SK-N-MC (cell line): ENCODE results near the gene ZNF207.
"Not testable (repeated sequence)": the region's sequence is repeated elsewhere in the genome, so short reads cannot be mapped to it uniquely, and the experiment has no call there.

ENCODE experiments used
- DNase-seq: peaks from one replicate; pipeline ENCODE4 v3.0.0-alpha.2; 2011; ENCODE audit warnings: low read depth, low spot score
- H3K27ac ChIP-seq: fragments of 200-600 bp; sonication (generic); 2 replicates; pipeline ENCODE4 v1.5.1; 2016; ENCODE audit warnings: mixed run types
- H3K36me3 ChIP-seq: fragments of 200-600 bp; sonication (generic); 2 replicates; pipeline ENCODE4 v1.6.1; 2017; ENCODE audit warnings: antibody characterized with exemption, low read length, mixed read lengths; ENCODE audit not compliant: insufficient read depth
- H3K4me3 ChIP-seq: fragments of 200-600 bp; sonication (generic); 2 replicates; pipeline ENCODE4 v1.5.1; 2016
- H3K9ac ChIP-seq: fragments of 200-600 bp; sonication (generic); 2 replicates; pipeline ENCODE4 v1.8.0; 2017; ENCODE audit warnings: mixed run types, mixed read lengths; ENCODE audit not compliant: insufficient read length
- H3K9me3 ChIP-seq: fragments of 200-600 bp; sonication (generic); 2 replicates; pipeline ENCODE4 v1.6.1; 2017; ENCODE audit warnings: low read depth, mild to moderate bottlenecking, antibody characterized with exemption, low read length, moderate library complexity, mixed read lengths
- EZH2 ChIP-seq: fragments of 200-600 bp; sonication (generic); IDR thresholded peaks from one replicate; pipeline ENCODE4 v1.6.1; 2017; ENCODE audit warnings: antibody characterized with exemption
- FOXP2 ChIP-seq: optimal IDR thresholded peaks from 2 replicates; pipeline ENCODE3; 2011; ENCODE audit warnings: mild to moderate bottlenecking, moderate library complexity; ENCODE audit not compliant: insufficient read depth; ENCODE audit errors: extremely low read length, control extremely low read depth
- POLR2AphosphoS5 ChIP-seq: IDR thresholded peaks from 2 replicates; pipeline ENCODE4 v1.6.1; 2012; ENCODE audit warnings: mild to moderate bottlenecking, low read depth, low read length, borderline replicate concordance

The ZNF207 gene

GRCh38 chr17:32315171-32315570, 34.8 kb upstream of the ZNF207 start:
- H3K9ac ChIP-seq: no peak overlapping the region
- no peaks in the 10 kb centered on the region for H3K9me3 ChIP-seq
- DNase-seq: no peak
- no peaks in the 10 kb centered on the region for H3K36me3 ChIP-seq
- TF ChIP-seq FOXP2 (no peak), POLR2AphosphoS5 (no peak), EZH2 (no peak)
- H3K4me3 ChIP-seq: no peak overlapping the region
- no peak overlapping the region for H3K27ac ChIP-seq

- not testable (repeated sequence) for H3K9me3 ChIP-seq, DNase-seq, H3K27ac ChIP-seq, H3K4me3 ChIP-seq, H3K36me3 ChIP-seq, H3K9ac ChIP-seq
These were observed 33.3 kb upstream of the ZNF207 start for GRCh38 chr17:32316653-32317052.

DNA sequence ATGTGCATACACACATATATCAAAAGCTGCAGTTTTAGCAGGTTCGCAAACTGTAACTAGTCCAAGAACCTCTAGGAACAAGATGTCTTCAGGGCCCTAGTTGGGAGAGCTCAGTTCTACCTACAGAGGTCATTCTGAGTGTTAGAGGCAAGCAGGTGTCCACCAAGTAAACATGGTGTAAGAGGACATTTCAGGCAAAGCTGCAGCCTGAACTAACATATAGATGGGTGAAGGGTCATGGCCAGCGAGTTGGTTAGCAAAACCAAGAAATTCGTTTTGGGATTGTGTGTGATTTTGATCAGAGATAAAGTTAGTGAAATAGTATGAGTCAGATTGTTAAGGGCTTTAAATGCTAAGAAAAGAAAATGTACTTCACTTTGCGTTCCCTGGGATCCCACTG, 32.6 kb upstream of the ZNF207 start:
- TF ChIP-seq POLR2AphosphoS5 (no peak), FOXP2 (no peak), EZH2 (no peak)

DNA sequence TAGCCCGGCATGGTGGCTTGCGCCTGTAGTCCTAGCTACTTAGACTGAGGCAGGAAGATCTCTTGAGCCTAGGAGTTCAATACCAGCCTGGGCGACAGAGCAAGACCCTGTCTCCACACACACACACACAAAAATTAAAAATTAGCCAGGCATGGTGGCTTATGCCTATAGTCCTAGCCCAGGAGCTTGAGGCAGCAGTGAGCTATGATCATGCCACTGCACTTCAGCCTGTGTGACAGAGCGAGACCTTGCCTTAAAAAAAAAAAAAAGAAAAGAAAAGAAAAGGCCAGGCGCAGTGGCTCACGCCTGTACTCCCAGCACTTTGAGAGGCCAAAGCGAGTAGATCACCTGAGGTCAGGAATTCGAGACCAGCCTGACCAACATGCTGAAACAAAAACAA, 31.9 kb upstream of the ZNF207 start:
- DNase-seq: no peak
- Histone ChIP-seq H3K9ac (no peak overlapping the region), H3K9me3 (no peaks in the 10 kb centered on the region), H3K36me3 (no peaks in the 10 kb centered on the region), H3K4me3 (no peak overlapping the region), H3K27ac (no peak overlapping the region)
- TF ChIP-seq POLR2AphosphoS5: no peak
- no peak for TF ChIP-seq FOXP2
- TF ChIP-seq EZH2: no peak

More for the DNA sequence above, 32.6 kb upstream of the ZNF207 start:
- no peak overlapping the region for H3K9ac ChIP-seq
- H3K9me3 ChIP-seq: no peaks in the 10 kb centered on the region
- H3K36me3 ChIP-seq: no peaks in the 10 kb centered on the region
- DNase-seq: no peak
- no peak overlapping the region for H3K27ac ChIP-seq
- no peak overlapping the region for H3K4me3 ChIP-seq

DNA sequence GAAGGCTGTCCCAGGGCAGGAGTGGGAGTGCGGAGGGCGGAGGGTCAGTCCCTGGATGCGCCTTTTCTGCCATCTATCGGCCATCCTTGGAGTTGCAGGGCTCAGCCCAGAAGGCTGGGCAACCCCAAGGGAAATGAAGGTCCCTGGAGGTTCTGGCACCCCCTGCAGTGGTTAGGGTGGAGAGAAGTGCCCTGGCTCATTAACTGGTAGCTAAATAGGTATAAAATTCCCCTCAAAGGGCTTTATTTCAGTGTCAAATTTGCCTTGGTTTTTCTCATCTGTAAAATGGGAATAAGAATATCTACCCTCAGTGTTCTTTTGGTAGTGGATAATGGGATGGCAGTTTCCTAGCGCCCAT, 30.4 kb upstream of the ZNF207 start:
- no peak overlapping the region for H3K27ac ChIP-seq
- H3K9me3 ChIP-seq: no peaks in the 10 kb centered on the region
- H3K36me3 ChIP-seq: no peaks in the 10 kb centered on the region
- H3K4me3 ChIP-seq: no peak overlapping the region
- TF ChIP-seq EZH2 (no peak), POLR2AphosphoS5 (no peak)
- H3K9ac ChIP-seq: no peak overlapping the region
- no peak for DNase-seq

DNA sequence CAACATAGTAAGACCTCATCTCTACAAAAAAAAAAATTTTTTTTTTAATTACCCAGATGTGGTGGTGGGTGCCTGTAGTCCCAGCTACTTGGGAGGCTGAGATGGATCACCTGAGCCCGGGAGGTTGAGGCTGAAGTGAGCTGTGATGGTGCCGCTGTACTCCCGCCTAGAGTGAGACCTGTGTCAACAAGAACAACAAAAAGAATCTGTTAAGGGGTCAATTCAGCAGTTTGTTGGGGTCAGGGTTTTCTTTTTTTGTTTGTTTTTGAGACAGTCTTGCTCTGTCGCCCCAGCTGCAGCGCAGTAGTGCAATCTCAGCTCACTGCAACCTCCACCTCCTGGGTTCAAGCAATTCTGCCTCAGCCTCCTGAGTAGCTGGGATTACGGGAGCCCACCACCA, 29.9 kb upstream of the ZNF207 start:
- not testable (repeated sequence) for H3K4me3 ChIP-seq, DNase-seq, H3K27ac ChIP-seq, H3K36me3 ChIP-seq, H3K9me3 ChIP-seq, H3K9ac ChIP-seq

DNA sequence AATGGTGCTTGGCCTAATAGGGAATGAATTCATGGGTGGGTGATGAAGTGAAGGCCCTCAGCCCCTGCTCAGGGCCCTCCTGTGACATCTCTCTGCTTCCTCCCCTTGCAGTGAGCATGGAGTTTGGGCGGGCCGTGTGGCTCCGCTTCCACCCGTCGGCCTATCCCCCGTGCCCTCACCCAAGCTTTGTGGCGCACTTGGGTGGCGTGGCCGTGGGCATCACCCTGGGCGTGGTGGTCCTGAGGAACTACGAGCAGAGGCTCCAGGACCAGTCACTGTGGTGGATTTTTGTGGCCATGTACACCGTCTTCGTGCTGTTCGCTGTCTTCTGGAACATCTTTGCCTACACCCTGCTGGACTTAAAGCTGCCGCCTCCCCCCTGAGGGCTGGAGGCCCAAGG, 29.1 kb upstream of the ZNF207 start:
- DNase-seq: no peak
- Histone ChIP-seq H3K9ac (no peak overlapping the region), H3K9me3 (no peaks in the 10 kb centered on the region), H3K27ac (no peak overlapping the region), H3K4me3 (no peak overlapping the region), H3K36me3 (no peaks in the 10 kb centered on the region)
- no peak for TF ChIP-seq FOXP2
- TF ChIP-seq POLR2AphosphoS5: no peak
- no peak for TF ChIP-seq EZH2

- Histone ChIP-seq H3K9me3 (no peaks in the 10 kb centered on the region), H3K4me3 (no peak overlapping the region), H3K36me3 (no peaks in the 10 kb centered on the region), H3K9ac (no peak overlapping the region), H3K27ac (no peak overlapping the region)
- TF ChIP-seq POLR2AphosphoS5 (no peak), FOXP2 (no peak), EZH2 (no peak)
- no peak for DNase-seq
These were observed 26.9 kb upstream of the ZNF207 start for GRCh38 chr17:32323046-32323445.

DNA sequence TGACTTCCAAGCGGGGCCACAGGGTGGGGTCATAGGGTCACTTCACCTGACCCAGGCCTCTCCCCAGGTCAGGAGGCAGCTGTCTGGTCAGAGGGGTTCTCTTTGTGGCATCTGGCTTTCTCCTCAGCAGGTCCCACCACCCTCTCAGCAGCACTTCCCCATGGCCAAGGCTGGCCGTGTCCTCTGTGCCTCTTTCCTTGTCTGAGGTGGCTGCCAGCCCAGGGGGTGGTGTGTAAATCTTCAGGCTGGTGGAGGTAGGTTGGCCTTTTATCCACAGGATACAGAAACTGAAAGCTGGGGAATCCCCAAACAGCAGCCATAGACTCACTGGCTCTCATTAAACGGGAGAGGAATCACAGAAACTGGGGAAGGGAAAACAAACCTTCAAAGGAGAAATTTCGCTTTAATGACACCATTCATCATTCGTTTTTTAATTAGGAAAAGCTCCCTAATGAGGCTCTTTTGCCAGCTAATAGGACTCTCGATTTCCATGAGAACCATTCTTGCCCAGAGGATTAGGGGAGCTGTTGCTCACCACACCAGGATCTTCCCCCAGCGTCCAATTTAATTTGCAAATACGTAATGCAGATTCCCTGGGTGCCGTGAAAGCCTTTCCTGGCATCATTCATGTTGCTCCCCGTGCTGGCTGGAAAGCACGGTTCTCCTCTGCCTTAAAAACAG, 26.0 kb upstream of the ZNF207 start:
- no peak overlapping the region for H3K9ac ChIP-seq

More for the DNA sequence above, 26.0 kb upstream of the ZNF207 start:
- Histone ChIP-seq H3K4me3 (no peak overlapping the region), H3K9me3 (no peaks in the 10 kb centered on the region), H3K36me3 (no peaks in the 10 kb centered on the region), H3K27ac (no peak overlapping the region)
- TF ChIP-seq EZH2 (no peak), FOXP2 (no peak), POLR2AphosphoS5 (no peak)
- no peak for DNase-seq
